Lower leg skin (tissue), 4 donors: ENCODE results near the gene GALNT7. TPM values are rescaled to one million over a fixed set of nuclear protein-coding genes. Genes with fewer than 3 reads are reported as not detected.

Experiments
- DNase-seq, 2 donors: peaks; one replicate each; pipeline ENCODE4 v3.0.0-alpha.2; 2019; ENCODE audit warnings: low spot score in 2 of 2
- H3K4me3 ChIP-seq: fragments of 200-600 bp; sonication (generic); 2 replicates; pipeline ENCODE4 v1.5.1; 2017; ENCODE audit warnings: mild to moderate bottlenecking, low read depth; ENCODE audit not compliant: poor library complexity, severe bottlenecking
- CTCF ChIP-seq, 3 donors: fragments of 450-650 bp; IDR thresholded peaks; one replicate each; pipeline ENCODE4 v1.5.1; 2016; ENCODE audit warnings: antibody characterized with exemption in 3 of 3, mild to moderate bottlenecking in 3 of 3, moderate library complexity in 2 of 3
- POLR2A ChIP-seq, 2 donors: fragments of 450-650 bp; IDR thresholded peaks; one replicate each; pipeline ENCODE4 v1.6.1; 2016 to 2017; ENCODE audit warnings: antibody characterized with exemption in 2 of 2, mild to moderate bottlenecking in 1 of 2, moderate library complexity in 1 of 2
- WGBS, 2 donors: methylation state at CpG; one replicate each; pipeline ENCODE4 v1.1.5; 2018; 5-methylcytosine and 5-hydroxymethylcytosine counted together
- intact Hi-C: fragments of 100-400 bp; cut with DNase I; formaldehyde crosslinking; loops from one replicate; pipeline ENCODE4 v1.15.0; 2023; ENCODE audit warnings: low total_unique reads
- total RNA-seq, 4 donors: library from RNA; depleted of rRNA; stranded (reverse); fragments of >200 nt; gene quantifications; one replicate each; pipeline ENCODE4 v1.1.0, GENCODE V29; 2016

Gene GALNT7
- total RNA-seq, 4 donors from 2014 or later: 2.3 to 14.0 (median 12.5) TPM

DNA sequence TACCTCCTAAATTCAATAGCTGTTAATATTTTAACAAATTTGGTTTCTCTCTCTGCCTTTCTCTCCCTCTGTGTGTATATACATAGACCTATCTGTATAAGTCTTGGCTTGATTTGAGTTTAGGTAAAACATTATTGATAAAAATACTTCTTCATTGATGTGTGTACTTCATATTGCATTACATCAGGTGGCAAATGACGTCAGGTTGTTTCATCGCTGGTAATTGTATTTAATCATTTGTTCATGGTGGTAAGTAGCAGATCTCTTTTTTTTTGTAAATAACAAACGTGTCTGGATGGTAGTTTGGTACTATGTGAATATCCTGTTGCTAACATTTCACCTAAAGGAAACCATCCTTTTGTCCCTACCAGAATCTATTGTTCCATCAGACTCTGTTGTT is 55.1 kb downstream of the GALNT7 start:
- TF ChIP-seq POLR2A (IDR thresholded peaks at IDR 0.05): no peak
- TF ChIP-seq CTCF (IDR thresholded peaks at IDR 0.05): no peak
- intact Hi-C loops: no loop called here
- 92 to 94% methylated on average over 3 of the region's 3 CpGs for WGBS, 2 donors

DNA sequence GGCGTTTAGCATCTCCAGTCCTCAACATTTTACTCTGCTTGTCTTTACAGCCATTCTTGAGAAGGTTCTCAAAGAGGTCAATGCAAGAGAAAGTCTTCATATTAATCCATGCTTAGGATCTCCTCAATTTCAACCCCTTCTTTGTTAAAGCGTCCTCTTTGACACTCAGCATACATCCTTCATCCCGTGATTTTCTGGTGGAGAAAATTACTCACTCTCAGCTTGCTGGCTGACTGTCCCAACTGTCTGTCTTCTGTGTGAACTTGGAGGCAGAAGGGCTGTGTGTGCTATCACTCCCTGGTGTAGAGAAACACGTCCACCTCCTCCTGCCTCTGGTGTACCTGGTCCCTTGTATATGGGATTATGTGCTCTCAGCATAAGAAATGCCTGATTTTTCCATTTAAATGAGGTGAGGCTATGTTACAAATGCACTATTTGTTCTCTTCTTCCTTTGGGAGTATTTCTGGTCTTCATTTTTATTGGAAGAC is 57.8 kb downstream of the GALNT7 start:
- DNase-seq: no peak
- H3K4me3 ChIP-seq: no peak overlapping the region
- 90 to 92% methylated on average over 4 of the region's 4 CpGs for WGBS, 2 donors
- intact Hi-C loops: no loop called here
- no peak for TF ChIP-seq POLR2A (IDR thresholded peaks at IDR 0.05)
- no peak for TF ChIP-seq CTCF (IDR thresholded peaks at IDR 0.05)

More for the DNA sequence above, 55.1 kb downstream of the GALNT7 start:
- no peak overlapping the region for H3K4me3 ChIP-seq
- no peak for DNase-seq

DNA sequence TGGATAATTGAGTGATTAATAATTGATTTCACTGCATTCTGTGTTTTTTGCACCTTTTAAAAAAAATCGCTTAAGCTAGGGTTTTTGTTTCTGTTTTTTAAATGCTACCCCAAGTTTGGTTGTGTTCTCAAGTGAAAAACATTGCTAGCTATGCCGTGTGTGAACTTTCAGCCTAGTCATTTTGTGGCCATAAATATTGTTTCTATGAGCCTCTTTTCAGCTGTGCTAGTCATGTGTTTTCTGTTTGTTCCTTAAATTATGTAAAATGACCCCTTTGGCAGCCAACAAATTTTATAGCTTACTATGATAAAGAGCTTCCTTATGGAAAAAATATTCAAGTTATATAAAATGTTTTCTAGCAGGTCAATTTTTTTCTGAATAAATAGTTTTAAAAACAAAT is 59.1 kb downstream of the GALNT7 start:
- intact Hi-C loops: no loop called here
- DNase-seq: no peak
- H3K4me3 ChIP-seq: no peak overlapping the region
- 75 to 77% methylated on average over 2 of the region's 2 CpGs for WGBS, 2 donors
- TF ChIP-seq CTCF (IDR thresholded peaks at IDR 0.05) (no peak), POLR2A (IDR thresholded peaks at IDR 0.05) (no peak)

DNA sequence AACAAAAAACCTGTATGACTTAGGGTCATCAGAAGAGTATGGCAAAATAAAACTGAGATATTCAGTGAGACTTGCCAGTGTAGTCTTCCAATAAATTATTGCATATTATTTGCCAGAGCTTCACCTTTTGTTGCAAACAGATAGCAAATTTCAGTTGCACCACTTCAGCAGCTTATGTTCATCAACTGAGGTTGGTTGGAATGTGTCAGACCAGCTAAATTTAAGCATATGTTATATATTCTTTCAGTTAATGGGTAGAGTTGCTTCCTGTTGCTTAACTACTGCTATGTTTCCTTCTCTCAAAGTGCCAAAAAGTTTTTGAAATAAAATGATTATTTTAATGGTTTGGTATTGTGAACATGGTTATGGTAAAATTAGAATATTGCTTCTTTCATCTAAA is 61.5 kb downstream of the GALNT7 start:
- H3K4me3 ChIP-seq: no peak overlapping the region
- no peak for DNase-seq
- no peak for TF ChIP-seq POLR2A (IDR thresholded peaks at IDR 0.05)
- no peak for TF ChIP-seq CTCF (IDR thresholded peaks at IDR 0.05)
- intact Hi-C loops: no loop called here

DNA sequence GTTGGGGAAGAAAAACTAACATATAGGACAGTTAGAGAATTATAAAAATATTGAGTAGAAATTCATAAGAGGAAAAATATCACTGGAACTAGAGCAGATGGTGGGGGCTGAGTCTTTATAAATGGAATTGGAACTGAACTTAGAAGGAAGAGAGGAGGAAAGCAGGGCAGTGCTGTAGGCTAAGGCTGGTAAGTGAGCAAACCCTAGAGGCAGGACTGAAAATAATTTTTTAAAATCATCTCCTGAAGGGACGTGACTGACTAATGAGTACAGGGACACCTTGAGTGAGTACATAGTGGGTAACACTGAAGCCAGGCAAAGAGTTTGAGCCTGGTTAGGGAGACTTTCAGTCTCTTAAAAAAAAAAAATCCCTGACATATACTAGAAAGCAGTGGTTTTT is 63.3 kb downstream of the GALNT7 start:
- intact Hi-C loops: no loop called here
- TF ChIP-seq POLR2A (IDR thresholded peaks at IDR 0.05): no peak
- TF ChIP-seq CTCF (IDR thresholded peaks at IDR 0.05): no peak
- 59 to 66% methylated on average over 1 of the region's 1 CpG for WGBS, 2 donors
- no peak overlapping the region for H3K4me3 ChIP-seq
- DNase-seq: no peak

DNA sequence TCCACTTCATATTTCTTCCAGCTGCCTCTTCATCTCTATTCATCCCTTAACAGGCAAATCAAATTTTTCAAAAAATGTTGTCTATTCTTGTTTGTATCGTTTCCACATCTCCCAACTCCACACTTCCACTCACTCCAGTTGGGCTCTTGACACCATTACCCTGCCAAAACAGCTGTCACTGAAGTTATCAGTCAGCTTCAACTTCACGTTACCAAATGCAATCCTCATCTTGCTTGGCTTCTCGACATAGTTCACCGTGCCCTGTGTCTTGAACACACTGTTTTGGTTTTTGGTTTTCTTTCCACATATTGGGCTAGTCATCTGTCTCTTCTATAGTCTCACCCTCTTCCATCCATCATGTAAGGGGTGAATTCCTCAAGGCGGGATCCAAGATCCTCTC is 65.2 kb downstream of the GALNT7 start:
- intact Hi-C loops: no loop called here
- no peak for DNase-seq
- no peak for TF ChIP-seq POLR2A (IDR thresholded peaks at IDR 0.05)
- TF ChIP-seq CTCF (IDR thresholded peaks at IDR 0.05): no peak

More for the DNA sequence above, 65.2 kb downstream of the GALNT7 start:
- 79 to 80% methylated on average over 5 of the region's 5 CpGs for WGBS, 2 donors
- H3K4me3 ChIP-seq: no peak overlapping the region
